Activated gamma-delta T cell (primary cell): ENCODE data around the gene RBPJL.
A peak's percentile ranks its signal among the peaks of the same experiment; 100 is the strongest.

Experiments used
- DNase-seq: peaks from one replicate; lab custom pipeline; 2025; lab: John Stamatoyannopoulos, UW

The RBPJL gene

DNA sequence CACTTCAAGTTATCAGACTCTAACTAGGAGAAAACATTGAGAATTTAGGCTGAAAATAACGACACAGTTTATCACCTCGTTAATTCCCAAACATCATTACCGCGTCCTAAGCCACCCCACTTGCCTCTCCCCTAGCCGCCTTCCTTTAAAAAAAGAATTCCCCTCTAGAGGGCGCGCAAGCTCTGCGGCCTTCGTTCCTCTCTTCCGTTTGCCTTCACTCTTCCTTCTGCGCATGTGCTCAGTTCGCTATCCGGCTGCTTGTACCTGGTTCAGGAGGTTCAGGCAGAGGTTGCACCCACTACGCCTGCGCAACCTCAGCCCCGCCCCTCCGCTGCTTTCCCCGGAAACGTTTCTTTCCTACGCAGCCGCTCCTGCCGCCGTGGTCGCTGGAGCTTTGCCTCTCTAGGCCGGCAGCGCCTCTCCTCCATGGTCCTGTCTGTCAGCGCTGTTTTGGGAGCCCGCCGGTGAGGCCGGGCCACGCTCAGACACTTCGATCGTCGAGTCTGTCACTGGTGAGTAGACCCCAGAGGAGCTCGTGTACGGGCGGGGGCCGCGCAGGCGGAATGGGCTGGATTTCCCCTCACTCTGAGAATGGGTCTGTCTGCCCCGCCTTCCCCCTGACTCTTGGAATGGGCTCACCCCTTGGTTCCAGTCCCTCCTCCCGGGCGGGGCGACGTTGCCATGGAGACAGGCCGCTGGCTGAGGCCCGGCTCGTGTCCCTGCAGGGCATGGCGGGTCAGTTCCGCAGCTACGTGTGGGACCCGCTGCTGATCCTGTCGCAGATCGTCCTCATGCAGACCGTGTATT is 56.4 kb downstream of the RBPJL start, which contains the start of gene SYS1:
Gene SYS1, plus strand, starts transcription at position 353 of the 807 bp plus-strand sequence. Its CDS starts 376 bp downstream, at position 729.
- DNase-seq: peak; percentile 92

DNA sequence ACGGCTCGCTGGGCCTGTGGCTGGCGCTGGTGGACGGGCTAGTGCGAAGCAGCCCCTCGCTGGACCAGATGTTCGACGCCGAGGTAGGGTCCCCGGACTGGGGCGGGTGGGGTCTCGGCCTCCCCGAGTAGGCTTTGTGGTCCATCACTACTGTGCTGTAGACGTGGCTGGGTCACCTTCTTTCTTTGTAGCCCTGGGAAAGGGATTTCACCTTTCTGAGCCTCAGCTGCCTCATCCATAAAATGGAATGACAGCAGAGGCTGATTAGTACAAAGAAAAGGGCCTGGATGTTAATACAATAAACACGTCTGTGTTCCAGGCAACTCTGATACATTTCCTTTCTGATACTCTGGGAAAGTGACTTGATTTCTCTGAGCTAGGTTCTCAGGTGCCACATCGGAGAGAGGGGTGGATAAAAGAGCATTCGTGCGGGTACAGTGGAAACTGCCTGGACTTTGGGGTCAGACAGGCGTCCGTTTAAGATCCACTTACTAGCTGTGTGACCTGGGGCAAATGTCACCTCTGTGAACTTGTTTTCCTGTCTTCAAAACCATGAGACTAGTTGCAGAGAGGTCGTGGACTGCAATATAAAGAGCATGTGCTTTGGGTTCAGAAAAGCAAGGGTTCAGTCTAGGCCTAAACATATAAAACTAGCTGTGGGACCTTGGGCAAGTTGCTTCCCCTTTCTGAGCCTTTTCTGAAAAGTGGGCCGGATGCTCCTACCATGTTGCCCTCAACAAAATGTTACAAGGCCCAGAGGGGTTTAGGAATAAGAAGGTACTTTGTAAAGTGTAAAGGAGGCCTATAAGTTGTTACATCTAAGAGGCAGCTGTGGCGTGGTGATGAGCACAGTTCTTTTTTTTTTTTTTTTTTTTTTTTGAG is 57.2 kb downstream of the RBPJL start:
- DNase-seq: no peak

DNA sequence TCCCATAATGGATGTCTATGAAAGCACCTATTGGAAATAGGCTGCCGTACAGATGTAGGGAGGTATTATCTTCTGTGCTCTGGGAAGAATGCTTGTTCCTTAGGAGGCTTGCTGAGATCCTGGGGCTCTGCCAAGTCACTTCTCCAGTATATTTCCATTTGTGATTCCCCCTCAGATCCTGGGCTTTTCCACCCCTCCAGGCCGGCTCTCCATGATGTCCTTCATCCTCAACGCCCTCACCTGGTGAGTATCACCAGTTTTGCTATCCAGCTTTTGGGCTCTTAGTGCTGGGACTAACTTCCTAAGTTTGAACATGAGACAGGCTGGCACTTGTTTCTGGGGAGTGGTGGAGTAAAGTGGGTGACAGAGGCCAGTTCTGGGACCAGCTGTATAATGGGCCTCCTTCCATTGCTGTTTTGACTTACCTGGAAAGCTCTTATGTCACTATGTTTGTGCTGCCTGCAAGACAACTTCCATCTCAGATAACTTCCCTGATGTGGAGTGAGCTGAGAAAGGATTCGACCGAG is 58.9 kb downstream of the RBPJL start:
- DNase-seq: no peak

DNA sequence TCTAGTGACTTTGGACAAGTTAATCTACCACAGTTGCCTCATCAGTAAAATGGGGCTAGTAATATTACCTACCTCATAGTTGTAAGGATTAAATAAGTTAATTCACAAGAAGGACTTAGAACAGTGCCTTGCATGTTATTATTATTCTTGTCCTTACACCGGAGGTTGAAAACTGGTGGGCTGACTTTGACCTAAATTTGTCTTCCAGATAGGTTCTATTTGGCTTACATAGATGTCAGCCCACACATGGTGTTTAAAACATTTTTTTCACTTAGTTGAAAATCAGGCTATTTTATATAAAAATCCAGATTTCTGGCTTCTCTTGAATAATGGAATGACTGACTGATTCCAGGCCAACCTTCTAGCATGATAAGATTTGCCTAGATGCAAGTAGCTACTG is 59.6 kb downstream of the RBPJL start:
- DNase-seq: no peak

DNA sequence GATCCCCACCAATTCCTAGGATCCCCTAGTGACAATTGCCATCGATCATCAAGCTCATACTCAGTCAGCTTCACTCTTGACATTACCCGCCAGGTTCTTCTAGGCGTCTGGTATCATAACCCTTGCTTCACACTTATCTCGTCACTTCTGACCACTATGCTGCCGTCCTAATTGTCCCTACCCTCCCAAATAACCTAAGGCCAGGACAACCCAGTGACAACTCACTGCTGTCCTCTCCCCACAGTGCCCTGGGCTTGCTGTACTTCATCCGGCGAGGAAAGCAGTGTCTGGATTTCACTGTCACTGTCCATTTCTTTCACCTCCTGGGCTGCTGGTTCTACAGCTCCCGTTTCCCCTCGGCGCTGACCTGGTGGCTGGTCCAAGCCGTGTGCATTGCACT is 60.0 kb downstream of the RBPJL start:
- DNase-seq: no peak

DNA sequence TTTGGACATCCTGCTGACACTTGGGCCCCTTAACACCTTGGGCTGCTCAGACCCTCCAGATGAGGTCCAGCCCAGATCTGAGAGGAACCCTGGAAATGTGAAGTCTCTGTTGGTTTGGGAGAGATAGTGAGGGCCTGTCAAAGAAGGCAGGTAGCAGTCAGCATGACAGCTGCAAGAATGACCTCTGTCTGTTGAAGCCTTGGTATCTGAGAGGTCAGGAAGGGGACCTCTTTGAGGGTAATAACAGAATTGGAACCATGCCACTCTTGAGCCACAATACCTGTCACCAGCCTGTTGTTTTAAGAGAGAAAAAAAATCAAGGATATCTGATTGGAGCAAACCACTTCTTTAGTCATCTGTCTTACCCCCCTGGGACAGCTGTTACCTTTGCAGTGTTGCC is 60.5 kb downstream of the RBPJL start:
- no peak for DNase-seq
